HG03066 (cell line): ENCODE results near the gene SPRR4.
"Not testable (repeated sequence)": the region's sequence is repeated elsewhere in the genome, so short reads cannot be mapped to it uniquely, and the experiment has no call there.

Experiments
- ATAC-seq: cut with Tn5 transposase; IDR thresholded peaks from one replicate; pipeline ENCODE4 v1.9.1; 2021; ENCODE audit warnings: low read depth; ENCODE audit not compliant: unreplicated experiment

The SPRR4 gene

GRCh38 chr1:153001382-153001781, 30.9 kb downstream of the SPRR4 start, which contains the start of gene SPRR3:
SPRR3 (plus strand) TSS chr1:153001749; CDS start chr1:153003021, 1,272 bp downstream.
- no peak for ATAC-seq

GRCh38 chr1:153011235-153011758, 40.8 kb downstream of the SPRR4 start:
- not testable (repeated sequence) for ATAC-seq

- not testable (repeated sequence) for ATAC-seq
Measured at GRCh38 chr1:153021829-153022228, 51.4 kb downstream of the SPRR4 start.
